Mucosa of descending colon (tissue), 3 donors: ENCODE data around the gene RNPC3. TPM values are rescaled to one million over a fixed set of nuclear protein-coding genes. Genes with fewer than 3 reads are reported as not detected.

Source experiments
- ATAC-seq: fragments of 200-7000 bp; cut with Tn5 transposase; one replicate; pipeline ENCODE4 v1.9.1; 2020; ENCODE audit warnings: mild to moderate bottlenecking, moderate library complexity
- DNase-seq, 3 donors: peaks; one replicate each; pipeline ENCODE4 v3.0.0-alpha.2; 2020
- H3K36me3 ChIP-seq: fragments of 200-600 bp; one replicate; pipeline ENCODE4 v1.8.0; 2021; ENCODE audit warnings: low read depth, mild to moderate bottlenecking
- H3K4me1 ChIP-seq: fragments of 200-600 bp; one replicate; pipeline ENCODE4 v1.8.0; 2021; ENCODE audit warnings: low read depth, mild to moderate bottlenecking
- H3K4me3 ChIP-seq: fragments of 200-600 bp; one replicate; pipeline ENCODE4 v1.8.0; 2021; ENCODE audit warnings: mild to moderate bottlenecking
- H3K9me3 ChIP-seq: fragments of 200-600 bp; one replicate; pipeline ENCODE4 v1.8.0; 2021; ENCODE audit warnings: mild to moderate bottlenecking
- intact Hi-C, 2 donors: fragments of 100-400 bp; cut with DNase I in 1 of 2; cut with micrococcal nuclease in 1 of 2; formaldehyde crosslinking; loops; one replicate each; pipeline versions ENCODE4 v1.11.0 to v1.11.1; 2022; cut with DNase I, micrococcal nuclease
- total RNA-seq, 3 donors: library from RNA; stranded (reverse); fragmentation: NEBNext Ultra II Directional in 2 of 3; extraction: Animal tissue kit (Norgen Biotek cat#: 25700) in 2 of 3; gene quantifications; one replicate each; pipeline versions ENCODE4 v1.2.1 to v1.2.4, GENCODE V29; 2021 to 2023
- TF ChIP-seq, protein P1 (sequence below): fragments of 200-600 bp; IDR thresholded peaks from one replicate; pipeline ENCODE4 v1.8.0; 2022; ENCODE audit warnings: antibody characterized with exemption, mild to moderate bottlenecking
- donor health status: DM: no; HTN: no; CAD: no; lungs with moderate emphysema.
- donor health status: DM: no; HTN: no; CAD: no.
- donor health status: DM: no; HTN: yes; CAD: no.

The RNPC3 gene
- total RNA-seq, 3 donors from 2014 or later = 25.0 to 37.4 (median 32.2) TPM

DNA sequence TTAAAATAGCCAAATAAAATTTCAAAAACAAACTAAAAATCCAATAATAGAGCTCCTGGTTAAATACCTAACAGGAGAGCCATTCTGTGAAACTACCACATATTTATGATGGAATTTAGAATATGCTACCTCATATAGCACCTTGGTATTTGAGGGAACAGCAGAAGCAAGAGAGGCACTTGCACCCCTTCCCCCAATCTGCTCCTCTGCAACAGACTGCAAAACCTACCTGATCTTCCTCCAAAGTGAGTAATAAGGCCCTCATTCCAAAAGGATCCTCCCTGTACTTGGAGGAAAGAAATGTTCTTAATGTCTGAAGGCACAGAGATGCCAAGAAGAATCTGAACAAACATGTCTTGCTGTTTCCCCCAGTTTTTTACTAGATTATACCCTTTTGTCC is 28.1 kb upstream of the RNPC3 start:
- no peak overlapping the region for H3K4me3 ChIP-seq
- H3K36me3 ChIP-seq = no peaks in the 10 kb centered on the region
- DNase-seq = no peak
- no peaks in the 10 kb centered on the region for H3K4me1 ChIP-seq
- no peaks in the 10 kb centered on the region for H3K9me3 ChIP-seq
- no peak for ATAC-seq
- TF ChIP-seq, protein P1, sequence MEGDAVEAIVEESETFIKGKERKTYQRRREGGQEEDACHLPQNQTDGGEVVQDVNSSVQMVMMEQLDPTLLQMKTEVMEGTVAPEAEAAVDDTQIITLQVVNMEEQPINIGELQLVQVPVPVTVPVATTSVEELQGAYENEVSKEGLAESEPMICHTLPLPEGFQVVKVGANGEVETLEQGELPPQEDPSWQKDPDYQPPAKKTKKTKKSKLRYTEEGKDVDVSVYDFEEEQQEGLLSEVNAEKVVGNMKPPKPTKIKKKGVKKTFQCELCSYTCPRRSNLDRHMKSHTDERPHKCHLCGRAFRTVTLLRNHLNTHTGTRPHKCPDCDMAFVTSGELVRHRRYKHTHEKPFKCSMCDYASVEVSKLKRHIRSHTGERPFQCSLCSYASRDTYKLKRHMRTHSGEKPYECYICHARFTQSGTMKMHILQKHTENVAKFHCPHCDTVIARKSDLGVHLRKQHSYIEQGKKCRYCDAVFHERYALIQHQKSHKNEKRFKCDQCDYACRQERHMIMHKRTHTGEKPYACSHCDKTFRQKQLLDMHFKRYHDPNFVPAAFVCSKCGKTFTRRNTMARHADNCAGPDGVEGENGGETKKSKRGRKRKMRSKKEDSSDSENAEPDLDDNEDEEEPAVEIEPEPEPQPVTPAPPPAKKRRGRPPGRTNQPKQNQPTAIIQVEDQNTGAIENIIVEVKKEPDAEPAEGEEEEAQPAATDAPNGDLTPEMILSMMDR = no peak
- intact Hi-C loops = no loop called here

DNA sequence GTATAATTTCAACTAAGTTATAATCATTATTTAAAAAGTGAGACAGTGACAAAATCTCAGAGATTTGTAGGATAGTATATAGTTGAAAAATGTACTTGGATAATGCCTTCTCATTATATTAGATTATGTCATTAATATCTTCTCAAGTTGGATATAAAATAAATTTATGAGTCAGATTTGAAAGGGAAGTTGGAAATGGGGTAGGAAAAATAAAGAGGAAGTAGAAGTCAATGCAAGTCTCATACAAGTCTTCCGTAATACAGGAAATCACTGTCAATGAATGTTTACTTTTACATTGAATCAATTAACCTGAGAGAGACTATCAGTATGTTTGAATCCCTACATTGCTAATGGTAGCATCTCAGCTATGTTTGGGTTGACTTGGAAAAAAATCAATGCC is 16.2 kb upstream of the RNPC3 start:
- H3K4me1 ChIP-seq = no peaks in the 10 kb centered on the region
- no peak for ATAC-seq
- DNase-seq = no peak
- TF ChIP-seq, protein P1 = no peak
- no peak overlapping the region for H3K4me3 ChIP-seq
- H3K9me3 ChIP-seq = no peaks in the 10 kb centered on the region
- no peaks in the 10 kb centered on the region for H3K36me3 ChIP-seq
- intact Hi-C loops = no loop called here

- Histone ChIP-seq H3K4me3 (no peak overlapping the region), H3K36me3 (no peaks in the 10 kb centered on the region), H3K4me1 (no peaks in the 10 kb centered on the region), H3K9me3 (no peaks in the 10 kb centered on the region)
- TF ChIP-seq, protein P1 = no peak
- intact Hi-C loops = loop anchor here in 1 of 2 donors (5.0 kb wide), 1 partner anchor 401 kb away; no protein-coding TSS in a partner anchor
- no peak for DNase-seq
- ATAC-seq = no peak
These were observed 11.8 kb upstream of the RNPC3 start for GRCh38 chr1:103513711-103514110.

DNA sequence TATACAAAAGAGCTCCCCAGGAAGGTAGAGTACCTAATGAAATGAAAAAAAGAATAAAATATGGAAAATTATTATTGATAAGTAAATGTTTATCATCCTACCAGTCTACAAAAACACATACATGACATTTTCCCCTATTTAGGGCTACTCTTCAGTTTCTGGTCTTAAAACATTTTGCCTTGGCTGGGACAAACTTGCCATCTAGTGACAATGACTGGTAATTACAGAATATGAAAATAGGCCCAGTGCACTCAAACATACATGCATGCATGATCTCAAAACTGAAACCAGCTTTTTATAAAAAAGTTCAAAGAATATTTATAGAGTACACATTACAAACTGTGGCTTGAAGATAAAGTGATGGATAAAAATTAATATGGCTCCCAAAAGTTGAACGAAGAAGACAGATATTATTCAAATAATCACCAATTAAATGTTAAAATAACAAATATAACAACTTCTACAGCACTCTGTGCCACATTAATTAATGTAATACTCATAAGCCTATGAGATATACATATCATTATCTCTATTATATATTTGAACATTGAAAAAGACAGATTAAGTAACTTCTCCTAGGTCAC is 10.5 kb upstream of the RNPC3 start:
- Histone ChIP-seq H3K4me1 (no peaks in the 10 kb centered on the region), H3K4me3 (no peak overlapping the region), H3K9me3 (no peaks in the 10 kb centered on the region), H3K36me3 (no peaks in the 10 kb centered on the region)
- peak; percentile 63 for ATAC-seq
- peak in 1 of 3 donors; percentile 6 for DNase-seq
- TF ChIP-seq, protein P1 = peak; percentile 39
- intact Hi-C loops = loop anchor here in 1 of 2 donors (5.0 kb wide), 1 partner anchor 403 kb away; no protein-coding TSS in a partner anchor

- Histone ChIP-seq H3K4me3 (no peak overlapping the region), H3K4me1 (no peaks in the 10 kb centered on the region), H3K36me3 (no peaks in the 10 kb centered on the region), H3K9me3 (no peaks in the 10 kb centered on the region)
- TF ChIP-seq, protein P1 = no peak
- ATAC-seq (no peak), DNase-seq (no peak)
- intact Hi-C loops = no loop called here
These were observed 9.2 kb upstream of the RNPC3 start for GRCh38 chr1:103516283-103516682.

GRCh38 chr1:103516693-103517092 is 8.8 kb upstream of the RNPC3 start:
- ATAC-seq = no peak
- Histone ChIP-seq H3K9me3 (no peaks in the 10 kb centered on the region), H3K4me1 (no peaks in the 10 kb centered on the region), H3K36me3 (no peaks in the 10 kb centered on the region), H3K4me3 (no peak overlapping the region)
- TF ChIP-seq, protein P1 = no peak
- intact Hi-C loops = no loop called here
- DNase-seq = no peak
